GM18498 (cell line): Measurements from ENCODE around the gene CYP27A1.
"Not testable (repeated sequence)": the region's sequence is repeated elsewhere in the genome, so short reads cannot be mapped to it uniquely, and the experiment has no call there.

Experiments used
- ATAC-seq: cut with Tn5 transposase; IDR thresholded peaks from one replicate; pipeline ENCODE4 v1.9.1; 2021; ENCODE audit warnings: mild to moderate bottlenecking, moderate library complexity; ENCODE audit not compliant: unreplicated experiment

CYP27A1 gene

GRCh38 chr2:218830526-218831306, 48.8 kb downstream of the CYP27A1 start:
- ATAC-seq: no peak

GRCh38 chr2:218831378-218831990, 49.5 kb downstream of the CYP27A1 start, which contains the start of gene PRKAG3:
Gene PRKAG3 (minus strand): TSS chr2:218831803.
- no peak for ATAC-seq

GRCh38 chr2:218832081-218832480, 50.1 kb downstream of the CYP27A1 start:
- no peak for ATAC-seq

- ATAC-seq: no peak
Observed at GRCh38 chr2:218832520-218832919, 50.6 kb downstream of the CYP27A1 start.

- no peak for ATAC-seq
Observed at GRCh38 chr2:218833023-218833609, 51.2 kb downstream of the CYP27A1 start.

GRCh38 chr2:218834685-218835084, 52.7 kb downstream of the CYP27A1 start:
- ATAC-seq: no peak

- no peak for ATAC-seq
Observed at GRCh38 chr2:218837495-218837894, 55.5 kb downstream of the CYP27A1 start.

GRCh38 chr2:218839430-218839829, 57.5 kb downstream of the CYP27A1 start:
- no peak for ATAC-seq

GRCh38 chr2:218839888-218840287, 57.9 kb downstream of the CYP27A1 start:
- ATAC-seq: no peak

- not testable (repeated sequence) for ATAC-seq
Observed at GRCh38 chr2:218844334-218844733, 62.4 kb downstream of the CYP27A1 start.

GRCh38 chr2:218846963-218847362, 65.0 kb downstream of the CYP27A1 start:
- not testable (repeated sequence) for ATAC-seq

GRCh38 chr2:218849721-218850120, 67.8 kb downstream of the CYP27A1 start:
- ATAC-seq: no peak

GRCh38 chr2:218850796-218851195, 68.8 kb downstream of the CYP27A1 start:
- no peak for ATAC-seq

GRCh38 chr2:218851286-218851685, 69.3 kb downstream of the CYP27A1 start:
- no peak for ATAC-seq

- no peak for ATAC-seq
Observed at GRCh38 chr2:218852911-218853667, 71.1 kb downstream of the CYP27A1 start.

GRCh38 chr2:218853766-218854165, 71.8 kb downstream of the CYP27A1 start:
- no peak for ATAC-seq

- ATAC-seq: no peak
Observed at GRCh38 chr2:218854860-218855259, 72.9 kb downstream of the CYP27A1 start.

- no peak for ATAC-seq
Observed at GRCh38 chr2:218855305-218856166, 73.6 kb downstream of the CYP27A1 start.

GRCh38 chr2:218856167-218856895, 74.4 kb downstream of the CYP27A1 start:
- ATAC-seq: no peak

GRCh38 chr2:218856896-218857243, 74.9 kb downstream of the CYP27A1 start:
- ATAC-seq: no peak
